ENCODE data around the gene ACO1.

Gene ACO1

GRCh38 chr9:32456564-32456963, 72.1 kb downstream of the ACO1 start:
- Histone ChIP-seq H3K27me3 (ENCODE audit: control insufficient read depth, insufficient read depth, low read length) (no peaks in the 10 kb centered on the region), H3K9me3 (ENCODE audit: control insufficient read depth, low read depth, low read length) (no peaks in the 10 kb centered on the region), H3K36me3 (ENCODE audit: control insufficient read depth, low read depth, low read length) (peaks cover 9% of the 10 kb centered on the region), H3K4me1 (ENCODE audit: control insufficient read depth, low read depth, low read length) (no peaks in the 10 kb centered on the region), H3K27ac (ENCODE audit: low read length) (no peak overlapping the region), H3K4me3 (ENCODE audit: low read length) (no peak overlapping the region), H3K9ac (ENCODE audit: low read length) (no peak overlapping the region)

- no peaks in the 10 kb centered on the region for H3K4me1 ChIP-seq (ENCODE audit: control insufficient read depth, low read depth, low read length)
- H3K27me3 ChIP-seq (ENCODE audit: control insufficient read depth, insufficient read depth, low read length) = no peaks in the 10 kb centered on the region
- H3K9ac ChIP-seq (ENCODE audit: low read length) = no peak overlapping the region
- H3K9me3 ChIP-seq (ENCODE audit: control insufficient read depth, low read depth, low read length) = no peaks in the 10 kb centered on the region
- no peak overlapping the region for H3K4me3 ChIP-seq (ENCODE audit: low read length)
- H3K27ac ChIP-seq (ENCODE audit: low read length) = no peak overlapping the region
- H3K36me3 ChIP-seq (ENCODE audit: control insufficient read depth, low read depth, low read length) = no peaks in the 10 kb centered on the region
Measured at GRCh38 chr9:32463500-32464293, 79.3 kb downstream of the ACO1 start.

DNA sequence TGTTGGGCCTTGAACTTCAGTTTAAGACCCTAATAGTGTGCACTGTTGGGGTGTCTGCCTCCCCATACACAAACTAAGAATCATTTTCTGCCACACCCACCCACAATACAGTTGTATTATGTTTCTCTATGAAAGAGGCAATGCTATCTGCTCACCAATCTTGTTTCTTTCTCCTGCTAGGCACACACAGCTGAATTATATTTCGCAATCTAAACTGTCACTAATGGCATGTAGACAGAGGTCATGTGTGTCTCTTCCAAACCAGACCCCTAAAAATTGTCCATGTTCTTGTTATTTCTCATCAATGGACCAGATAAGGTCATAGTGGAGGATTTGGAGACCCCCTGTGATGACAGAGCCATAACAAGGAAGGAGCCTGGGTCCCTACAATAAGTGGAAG, 84.3 kb downstream of the ACO1 start:
- no peak overlapping the region for H3K4me3 ChIP-seq (ENCODE audit: low read length)
- no peaks in the 10 kb centered on the region for H3K27me3 ChIP-seq (ENCODE audit: control insufficient read depth, insufficient read depth, low read length)
- no peak overlapping the region for H3K9ac ChIP-seq (ENCODE audit: low read length)
- H3K36me3 ChIP-seq (ENCODE audit: control insufficient read depth, low read depth, low read length) = no peaks in the 10 kb centered on the region
- H3K4me1 ChIP-seq (ENCODE audit: control insufficient read depth, low read depth, low read length) = no peaks in the 10 kb centered on the region
- H3K9me3 ChIP-seq (ENCODE audit: control insufficient read depth, low read depth, low read length) = no peaks in the 10 kb centered on the region
- no peak overlapping the region for H3K27ac ChIP-seq (ENCODE audit: low read length)

DNA sequence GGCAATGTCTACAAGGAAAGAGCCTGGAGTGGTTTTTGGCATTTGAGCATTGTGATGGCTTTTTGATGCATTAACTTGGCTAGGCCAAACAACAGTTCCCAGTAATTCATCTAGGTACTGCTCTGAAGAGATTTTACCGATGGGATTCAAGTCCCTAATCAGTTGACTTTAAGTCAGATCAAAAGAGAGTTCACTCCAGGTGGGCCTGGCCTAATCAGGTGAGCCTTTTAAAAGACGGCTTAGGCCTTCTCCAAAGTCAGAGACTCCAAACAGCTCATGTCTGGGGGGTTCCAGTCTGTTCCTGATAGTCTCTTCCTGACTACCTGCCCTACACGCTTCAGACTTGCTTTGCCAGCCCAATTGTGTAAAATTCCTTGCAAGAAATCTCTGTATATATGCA, 87.9 kb downstream of the ACO1 start:
- Histone ChIP-seq H3K4me3 (ENCODE audit: low read length) (no peak overlapping the region), H3K36me3 (ENCODE audit: control insufficient read depth, low read depth, low read length) (no peaks in the 10 kb centered on the region)

DNA sequence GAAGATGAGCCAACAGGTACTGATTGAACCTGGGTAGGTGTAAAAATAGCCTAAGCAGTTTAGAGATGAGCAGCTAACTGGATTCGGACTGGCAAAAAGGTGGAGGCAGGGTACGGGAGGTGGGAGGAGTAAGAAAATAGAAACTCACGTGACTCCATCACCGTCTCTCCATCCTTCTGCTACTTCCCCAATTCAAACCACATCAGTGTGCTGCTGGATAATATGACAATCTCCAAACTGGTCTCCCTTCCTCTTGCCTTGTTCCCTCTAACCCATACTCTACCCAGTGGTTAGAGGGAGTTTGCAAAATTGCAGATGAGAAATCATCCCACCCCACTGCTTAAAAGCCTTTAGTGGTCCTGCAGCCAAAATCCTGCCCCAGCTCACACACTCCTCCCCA, 98.9 kb downstream of the ACO1 start:
- Histone ChIP-seq H3K9me3 (ENCODE audit: control insufficient read depth, low read depth, low read length) (no peaks in the 10 kb centered on the region), H3K27ac (ENCODE audit: low read length) (no peak overlapping the region), H3K27me3 (ENCODE audit: control insufficient read depth, insufficient read depth, low read length) (no peaks in the 10 kb centered on the region), H3K36me3 (ENCODE audit: control insufficient read depth, low read depth, low read length) (peaks cover 25% of the 10 kb centered on the region), H3K9ac (ENCODE audit: low read length) (no peak overlapping the region), H3K4me1 (ENCODE audit: control insufficient read depth, low read depth, low read length) (no peaks in the 10 kb centered on the region), H3K4me3 (ENCODE audit: low read length) (no peak overlapping the region)

More for the DNA sequence above, 87.9 kb downstream of the ACO1 start:
- Histone ChIP-seq H3K27ac (ENCODE audit: low read length) (no peak overlapping the region), H3K9ac (ENCODE audit: low read length) (no peak overlapping the region), H3K27me3 (ENCODE audit: control insufficient read depth, insufficient read depth, low read length) (no peaks in the 10 kb centered on the region), H3K4me1 (ENCODE audit: control insufficient read depth, low read depth, low read length) (no peaks in the 10 kb centered on the region), H3K9me3 (ENCODE audit: control insufficient read depth, low read depth, low read length) (no peaks in the 10 kb centered on the region)

DNA sequence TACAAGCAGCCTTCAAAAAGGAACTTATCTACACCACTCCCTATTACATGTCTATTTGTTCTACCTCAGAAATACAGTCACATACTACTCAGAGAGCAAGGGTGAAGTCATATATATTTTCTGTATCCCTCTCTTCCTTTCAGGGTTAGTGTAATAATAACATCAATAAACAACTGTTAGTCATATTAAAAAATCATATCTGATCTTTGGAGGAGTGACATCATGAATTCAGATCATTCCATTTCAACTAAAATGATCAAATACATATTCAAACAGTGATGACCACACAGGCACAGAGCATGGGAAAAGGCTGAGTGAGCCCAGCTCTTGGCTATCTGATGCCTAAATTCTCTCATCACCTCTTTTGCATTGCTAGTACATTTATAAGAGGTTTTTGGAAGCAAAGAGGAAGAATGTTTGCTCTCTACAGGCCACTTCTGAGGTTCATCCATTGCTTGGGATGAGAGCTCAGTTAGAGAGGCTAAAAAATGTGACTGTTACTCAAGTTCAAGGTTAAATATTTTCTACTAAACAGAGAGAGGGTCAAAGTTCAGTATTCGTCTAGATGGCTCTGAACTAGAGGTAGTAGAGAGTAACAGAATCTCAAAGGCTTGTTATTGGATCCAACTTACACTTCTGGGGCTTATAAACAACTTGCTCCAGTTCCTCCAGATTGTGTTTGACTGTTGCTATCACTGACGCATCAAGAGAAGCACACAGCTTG, 102.6 kb downstream of the ACO1 start:
- Histone ChIP-seq H3K27me3 (ENCODE audit: control insufficient read depth, insufficient read depth, low read length) (no peaks in the 10 kb centered on the region), H3K9me3 (ENCODE audit: control insufficient read depth, low read depth, low read length) (no peaks in the 10 kb centered on the region), H3K4me3 (ENCODE audit: low read length) (no peak overlapping the region), H3K9ac (ENCODE audit: low read length) (no peak overlapping the region), H3K4me1 (ENCODE audit: control insufficient read depth, low read depth, low read length) (no peaks in the 10 kb centered on the region), H3K36me3 (ENCODE audit: control insufficient read depth, low read depth, low read length) (peaks cover 18% of the 10 kb centered on the region), H3K27ac (ENCODE audit: low read length) (no peak overlapping the region)

GRCh38 chr9:32487981-32488380, 103.5 kb downstream of the ACO1 start:
- Histone ChIP-seq H3K4me1 (ENCODE audit: control insufficient read depth, low read depth, low read length) (no peaks in the 10 kb centered on the region), H3K4me3 (ENCODE audit: low read length) (no peak overlapping the region), H3K36me3 (ENCODE audit: control insufficient read depth, low read depth, low read length) (peaks cover 18% of the 10 kb centered on the region), H3K9me3 (ENCODE audit: control insufficient read depth, low read depth, low read length) (no peaks in the 10 kb centered on the region), H3K27me3 (ENCODE audit: control insufficient read depth, insufficient read depth, low read length) (no peaks in the 10 kb centered on the region), H3K27ac (ENCODE audit: low read length) (no peak overlapping the region), H3K9ac (ENCODE audit: low read length) (no peak overlapping the region)

DNA sequence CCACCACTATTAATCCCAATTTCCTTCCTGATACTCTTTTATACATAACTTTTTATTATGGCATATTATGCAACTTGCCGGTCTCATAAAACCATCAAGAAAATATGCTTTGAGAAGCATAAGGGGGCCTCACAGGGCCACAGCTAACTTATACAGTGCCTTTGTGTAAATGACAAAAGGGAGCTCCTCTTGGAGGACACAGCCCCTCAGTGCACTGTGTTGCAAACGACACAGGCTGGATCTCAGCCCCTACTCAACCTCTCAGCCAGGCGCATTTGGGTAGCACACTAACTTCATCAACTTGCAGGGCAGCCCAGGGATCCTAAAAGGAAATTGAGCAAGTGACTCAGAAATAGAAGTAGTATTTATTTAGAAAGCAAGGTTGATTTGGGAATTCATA, 106.2 kb downstream of the ACO1 start:
- H3K9ac ChIP-seq (ENCODE audit: low read length) = no peak overlapping the region
- no peaks in the 10 kb centered on the region for H3K4me1 ChIP-seq (ENCODE audit: control insufficient read depth, low read depth, low read length)
- no peaks in the 10 kb centered on the region for H3K9me3 ChIP-seq (ENCODE audit: control insufficient read depth, low read depth, low read length)
- no peak overlapping the region for H3K4me3 ChIP-seq (ENCODE audit: low read length)
- H3K27ac ChIP-seq (ENCODE audit: low read length) = no peak overlapping the region
- no peaks in the 10 kb centered on the region for H3K27me3 ChIP-seq (ENCODE audit: control insufficient read depth, insufficient read depth, low read length)
- H3K36me3 ChIP-seq (ENCODE audit: control insufficient read depth, low read depth, low read length) = peaks cover 12% of the 10 kb centered on the region

DNA sequence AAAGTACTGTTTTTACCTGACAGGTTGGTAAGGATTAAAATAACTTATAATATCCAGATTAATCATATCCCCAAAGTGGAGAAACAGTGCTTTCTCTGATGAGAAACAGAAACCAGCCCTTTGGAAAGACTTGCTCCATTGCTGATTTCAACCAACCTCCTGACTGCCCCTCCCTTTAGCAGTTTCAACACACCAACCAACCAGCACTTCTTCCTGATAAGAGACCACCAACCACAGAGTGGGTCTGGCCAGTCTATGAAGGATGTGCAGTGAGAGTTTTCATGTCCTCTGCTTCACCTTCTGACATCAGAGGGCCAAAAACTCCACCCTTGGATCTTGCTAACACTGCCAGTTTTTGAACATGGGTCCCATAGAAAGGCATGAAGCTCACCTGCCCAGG, 113.5 kb downstream of the ACO1 start:
- Histone ChIP-seq H3K9ac (ENCODE audit: low read length) (no peak overlapping the region), H3K36me3 (ENCODE audit: control insufficient read depth, low read depth, low read length) (no peaks in the 10 kb centered on the region)

GRCh38 chr9:32500768-32501167, 116.3 kb downstream of the ACO1 start:
- Histone ChIP-seq H3K9me3 (ENCODE audit: control insufficient read depth, low read depth, low read length) (no peaks in the 10 kb centered on the region), H3K27me3 (ENCODE audit: control insufficient read depth, insufficient read depth, low read length) (no peaks in the 10 kb centered on the region), H3K36me3 (ENCODE audit: control insufficient read depth, low read depth, low read length) (no peaks in the 10 kb centered on the region), H3K27ac (ENCODE audit: low read length) (no peak overlapping the region), H3K4me1 (ENCODE audit: control insufficient read depth, low read depth, low read length) (no peaks in the 10 kb centered on the region), H3K4me3 (ENCODE audit: low read length) (no peak overlapping the region), H3K9ac (ENCODE audit: low read length) (no peak overlapping the region)

More for the DNA sequence above, 113.5 kb downstream of the ACO1 start:
- no peak overlapping the region for H3K4me3 ChIP-seq (ENCODE audit: low read length)
- H3K27ac ChIP-seq (ENCODE audit: low read length) = no peak overlapping the region
- H3K9me3 ChIP-seq (ENCODE audit: control insufficient read depth, low read depth, low read length) = no peaks in the 10 kb centered on the region
- no peaks in the 10 kb centered on the region for H3K4me1 ChIP-seq (ENCODE audit: control insufficient read depth, low read depth, low read length)
- H3K27me3 ChIP-seq (ENCODE audit: control insufficient read depth, insufficient read depth, low read length) = no peaks in the 10 kb centered on the region

GRCh38 chr9:32501868-32502267, 117.4 kb downstream of the ACO1 start:
- no peak overlapping the region for H3K27ac ChIP-seq (ENCODE audit: low read length)
- no peaks in the 10 kb centered on the region for H3K27me3 ChIP-seq (ENCODE audit: control insufficient read depth, insufficient read depth, low read length)
- H3K9me3 ChIP-seq (ENCODE audit: control insufficient read depth, low read depth, low read length) = no peaks in the 10 kb centered on the region
- no peak overlapping the region for H3K9ac ChIP-seq (ENCODE audit: low read length)
- H3K4me1 ChIP-seq (ENCODE audit: control insufficient read depth, low read depth, low read length) = no peaks in the 10 kb centered on the region
- no peak overlapping the region for H3K4me3 ChIP-seq (ENCODE audit: low read length)
- H3K36me3 ChIP-seq (ENCODE audit: control insufficient read depth, low read depth, low read length) = no peaks in the 10 kb centered on the region

DNA sequence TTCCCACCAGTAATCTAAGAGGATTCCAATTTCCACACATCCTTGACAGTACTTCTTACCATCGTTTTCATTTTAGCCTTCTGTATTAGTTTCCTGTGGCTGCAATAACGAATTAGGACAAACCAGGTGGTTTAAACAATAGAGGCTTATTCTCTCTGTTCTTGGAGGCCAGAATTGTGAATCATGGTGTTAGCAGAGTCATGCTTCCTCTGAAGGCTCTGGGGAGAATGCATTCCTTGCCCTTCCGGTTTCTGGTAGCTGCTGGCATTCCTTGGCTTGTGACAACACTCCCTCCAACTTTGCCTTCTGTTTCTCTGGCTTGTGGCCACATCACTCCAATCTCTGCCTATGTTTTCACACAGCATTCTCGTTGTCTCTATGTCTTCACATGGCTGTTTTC, 118.0 kb downstream of the ACO1 start:
- H3K9ac ChIP-seq (ENCODE audit: low read length) = no peak overlapping the region

More for the DNA sequence above, 118.0 kb downstream of the ACO1 start:
- Histone ChIP-seq H3K27me3 (ENCODE audit: control insufficient read depth, insufficient read depth, low read length) (no peaks in the 10 kb centered on the region), H3K4me1 (ENCODE audit: control insufficient read depth, low read depth, low read length) (no peaks in the 10 kb centered on the region), H3K36me3 (ENCODE audit: control insufficient read depth, low read depth, low read length) (no peaks in the 10 kb centered on the region), H3K9me3 (ENCODE audit: control insufficient read depth, low read depth, low read length) (no peaks in the 10 kb centered on the region), H3K27ac (ENCODE audit: low read length) (no peak overlapping the region), H3K4me3 (ENCODE audit: low read length) (no peak overlapping the region)

All from iPS-18a (cell line).